PC-3 (cell line): ENCODE data around the gene DIAPH2. TPM values are rescaled to one million over a fixed set of nuclear protein-coding genes. Genes with fewer than 3 reads are reported as not detected.

Experiments
- ATAC-seq: fragments of 200-7000 bp; cut with Tn5 transposase; 2 replicates; pipeline ENCODE4 v1.9.1; 2020; ENCODE audit warnings: mild to moderate bottlenecking, moderate library complexity
- BruUV-seq: library from RNA; stranded (reverse); fragments of 400-500 nt; replicated peaks from 2 replicates; lab custom pipeline; 2021; lab: Mats Ljungman, UMichigan
- CTCF ChIA-PET: fragments of 300-600 bp; sonication (Branson Sonifier 250); formaldehyde crosslinking; loops from one replicate; lab custom pipeline; 2022; ENCODE audit warnings: antibody characterized with exemption; lab: Charles Lee
- POLR2A ChIA-PET: fragments of 300-600 bp; sonication (Branson Sonifier 250); formaldehyde crosslinking; loops from one replicate; lab custom pipeline; 2022; ENCODE audit warnings: antibody characterized with exemption; ENCODE audit not compliant: unreplicated experiment; lab: Charles Lee
- DNase-seq: peaks from one replicate; pipeline ENCODE4 v3.0.0-alpha.2; 2015
- H2AFZ ChIP-seq: fragments of 300-600 bp; sonication (generic); 2 replicates; pipeline ENCODE4 v1.6.0; 2016; ENCODE audit warnings: antibody characterized with exemption, low read length
- H3F3A ChIP-seq: fragments of 300-600 bp; sonication (generic); one replicate; pipeline ENCODE4 v1.6.0; 2017; ENCODE audit warnings: antibody characterized with exemption, low read length, control low read depth, mild to moderate bottlenecking; ENCODE audit not compliant: unreplicated experiment
- H3K27ac ChIP-seq: fragments of 300-600 bp; sonication (generic); 2 replicates; pipeline ENCODE4 v1.5.1; 2016; ENCODE audit warnings: mild to moderate bottlenecking, low read length
- H3K27me3 ChIP-seq: fragments of 300-600 bp; sonication (generic); 2 replicates; pipeline ENCODE4 v1.6.1; 2016; ENCODE audit warnings: low read length, mixed read lengths
- H3K36me3 ChIP-seq: fragments of 300-600 bp; sonication (generic); 2 replicates; pipeline ENCODE4 v1.6.1; 2016; ENCODE audit warnings: low read depth, mixed run types, low read length, mixed read lengths
- H3K4me1 ChIP-seq: fragments of 300-600 bp; sonication (generic); 2 replicates; pipeline ENCODE4 v1.5.1; 2016; ENCODE audit warnings: low read length; ENCODE audit not compliant: insufficient read depth
- H3K4me2 ChIP-seq: fragments of 300-600 bp; sonication (generic); 2 replicates; pipeline ENCODE4 v1.6.0; 2016; ENCODE audit warnings: low read length
- H3K4me3 ChIP-seq: fragments of 300-600 bp; sonication (generic); 2 replicates; pipeline ENCODE4 v1.5.1; 2016; ENCODE audit warnings: mild to moderate bottlenecking, low read length, mixed read lengths
- H3K79me2 ChIP-seq: fragments of 300-600 bp; sonication (generic); 2 replicates; pipeline ENCODE4 v1.6.1; 2017; ENCODE audit warnings: low read length, mixed read lengths
- H3K9ac ChIP-seq: fragments of 300-600 bp; sonication (generic); 2 replicates; pipeline ENCODE4 v1.6.0; 2016; ENCODE audit warnings: mild to moderate bottlenecking, low read length
- H3K9me2 ChIP-seq: fragments of 300-600 bp; sonication (generic); replicated peaks from 2 replicates; pipeline ENCODE4 v1.6.1; 2016; ENCODE audit warnings: mixed run types, low read length, mixed read lengths
- H3K9me3 ChIP-seq: fragments of 300-600 bp; sonication (generic); 2 replicates; pipeline ENCODE4 v1.6.1; 2016; ENCODE audit warnings: low read length, mixed read lengths
- H4K20me1 ChIP-seq: fragments of 300-600 bp; sonication (generic); 2 replicates; pipeline ENCODE4 v1.6.1; 2016; ENCODE audit warnings: low read length, mixed read lengths
- CTCF ChIP-seq: fragments of 300-600 bp; sonication (generic); conservative IDR thresholded peaks from 2 replicates; pipeline ENCODE4 v1.5.1; 2017; ENCODE audit warnings: antibody characterized with exemption, low read depth, mild to moderate bottlenecking, low read length
- EZH2 ChIP-seq: fragments of 300-600 bp; sonication (generic); IDR thresholded peaks from one replicate; pipeline ENCODE4 v1.6.1; 2017; ENCODE audit warnings: antibody characterized with exemption, mild to moderate bottlenecking, low read length; ENCODE audit not compliant: unreplicated experiment
- EZH2phosphoT487 ChIP-seq: fragments of 300-600 bp; sonication (generic); IDR thresholded peaks from 2 replicates; pipeline ENCODE4 v1.6.1; 2018; ENCODE audit warnings: mild to moderate bottlenecking, antibody characterized with exemption, low read length, borderline replicate concordance
- intact Hi-C: fragments of 100-400 bp; cut with micrococcal nuclease; formaldehyde crosslinking; loops from 2 replicates; pipeline ENCODE4 v1.9.0; 2023
- total RNA-seq: library from RNA; depleted of rRNA; stranded (reverse); fragments of >200 nt; gene quantifications from 2 replicates; pipeline ENCODE4 v1.2.3, GENCODE V29; 2014

The DIAPH2 gene
- total RNA-seq, 1 experiment from 2014 or later: 15.1 TPM

GRCh38 chrX:97126020-97126419, 441.4 kb downstream of the DIAPH2 start:
- CTCF ChIA-PET: interaction anchor here (0.6 kb wide), 1 partner anchor 38 kb away, joined by 3 read pairs; no protein-coding TSS in a partner anchor

GRCh38 chrX:97132664-97133415, 448.2 kb downstream of the DIAPH2 start:
- H3K4me2 ChIP-seq: no peak overlapping the region
- no peaks in the 10 kb centered on the region for H3K4me1 ChIP-seq
- H3K27ac ChIP-seq: no peak overlapping the region
- no peak overlapping the region for H3K4me3 ChIP-seq
- H3K9ac ChIP-seq: no peak overlapping the region
- ChIA-PET POLR2A (no interaction called here), CTCF (no interaction called here)
- H3K9me2 ChIP-seq: no peaks in the 10 kb centered on the region
- H3K79me2 ChIP-seq: no peaks in the 10 kb centered on the region
- intact Hi-C loops: no loop called here
- BruUV-seq: no TSS peak
- TF ChIP-seq EZH2phosphoT487 (no peak), EZH2 (no peak), CTCF (no peak)
- DNase-seq (no peak), ATAC-seq (no peak)
- H3K9me3 ChIP-seq: no peaks in the 10 kb centered on the region
- H3K27me3 ChIP-seq: no peaks in the 10 kb centered on the region
- no peaks in the 10 kb centered on the region for H3K36me3 ChIP-seq
- H2AFZ ChIP-seq: no peak overlapping the region
- no peaks in the 10 kb centered on the region for H4K20me1 ChIP-seq
- H3F3A ChIP-seq: no peaks in the 10 kb centered on the region

More at GRCh38 chrX:97126020-97126419, 441.4 kb downstream of the DIAPH2 start:
- H3K9me3 ChIP-seq: no peaks in the 10 kb centered on the region
- no peaks in the 10 kb centered on the region for H3K9me2 ChIP-seq
- H4K20me1 ChIP-seq: no peaks in the 10 kb centered on the region
- ATAC-seq (no peak), DNase-seq (peak; percentile 37)
- intact Hi-C loops: no loop called here
- H3K4me2 ChIP-seq: no peak overlapping the region
- no peaks in the 10 kb centered on the region for H3K36me3 ChIP-seq
- peaks cover 3% of the 10 kb centered on the region; the same call in 1 of the 2 replicates for H3K4me1 ChIP-seq
- H3F3A ChIP-seq: no peaks in the 10 kb centered on the region
- H3K27ac ChIP-seq: no peak overlapping the region
- H3K27me3 ChIP-seq: no peaks in the 10 kb centered on the region
- no peak overlapping the region for H3K4me3 ChIP-seq
- H2AFZ ChIP-seq: no peak overlapping the region
- no peaks in the 10 kb centered on the region for H3K79me2 ChIP-seq
- H3K9ac ChIP-seq: no peak overlapping the region
- POLR2A ChIA-PET: no interaction called here
- no peak for TF ChIP-seq CTCF
- no peak for TF ChIP-seq EZH2
- TF ChIP-seq EZH2phosphoT487: no peak
- BruUV-seq: no TSS peak

DNA sequence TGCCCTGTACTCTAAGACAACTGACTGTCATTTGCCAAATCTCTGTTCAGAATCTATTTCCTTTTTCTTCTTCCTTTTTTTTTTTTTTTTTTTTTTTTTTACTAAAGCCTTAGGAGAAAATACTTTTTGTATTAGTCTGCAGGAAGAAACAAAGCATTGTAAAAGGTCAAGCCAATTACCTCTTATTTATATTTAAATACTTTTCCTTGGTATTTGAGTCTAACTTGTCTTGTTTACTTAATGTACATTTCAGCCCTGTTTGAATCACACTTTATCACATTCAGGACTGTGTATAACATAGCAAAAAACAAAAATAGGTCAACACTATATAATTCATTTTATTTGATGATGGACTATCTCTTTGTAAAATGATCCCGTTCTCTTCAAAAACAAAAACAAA, 461.3 kb downstream of the DIAPH2 start:
- Histone ChIP-seq H3K79me2 (no peaks in the 10 kb centered on the region), H3K27ac (no peak overlapping the region), H4K20me1 (no peaks in the 10 kb centered on the region), H3K4me1 (peaks cover 11% of the 10 kb centered on the region; the same call in 1 of the 2 replicates), H3K36me3 (no peaks in the 10 kb centered on the region), H3K4me3 (no peak overlapping the region), H3K9ac (no peak overlapping the region), H3K4me2 (no peak overlapping the region), H3K9me2 (no peaks in the 10 kb centered on the region), H2AFZ (no peak overlapping the region), H3K27me3 (no peaks in the 10 kb centered on the region), H3F3A (no peaks in the 10 kb centered on the region), H3K9me3 (no peaks in the 10 kb centered on the region)
- peak; percentile 79 for ATAC-seq
- intact Hi-C loops: no loop called here
- CTCF ChIA-PET: no interaction called here
- POLR2A ChIA-PET: no interaction called here
- no TSS peak for BruUV-seq
- DNase-seq: peak; percentile 22
- no peak for TF ChIP-seq EZH2
- TF ChIP-seq CTCF: no peak
- no peak for TF ChIP-seq EZH2phosphoT487
